GM21367 (cell line): ENCODE results near the gene LY6G6D.
A peak's percentile ranks its signal among the peaks of the same experiment; 100 is the strongest.

Source experiments
- ATAC-seq: cut with Tn5 transposase; IDR thresholded peaks from one replicate; pipeline ENCODE4 v1.9.1; 2021; ENCODE audit not compliant: unreplicated experiment

LY6G6D gene

DNA sequence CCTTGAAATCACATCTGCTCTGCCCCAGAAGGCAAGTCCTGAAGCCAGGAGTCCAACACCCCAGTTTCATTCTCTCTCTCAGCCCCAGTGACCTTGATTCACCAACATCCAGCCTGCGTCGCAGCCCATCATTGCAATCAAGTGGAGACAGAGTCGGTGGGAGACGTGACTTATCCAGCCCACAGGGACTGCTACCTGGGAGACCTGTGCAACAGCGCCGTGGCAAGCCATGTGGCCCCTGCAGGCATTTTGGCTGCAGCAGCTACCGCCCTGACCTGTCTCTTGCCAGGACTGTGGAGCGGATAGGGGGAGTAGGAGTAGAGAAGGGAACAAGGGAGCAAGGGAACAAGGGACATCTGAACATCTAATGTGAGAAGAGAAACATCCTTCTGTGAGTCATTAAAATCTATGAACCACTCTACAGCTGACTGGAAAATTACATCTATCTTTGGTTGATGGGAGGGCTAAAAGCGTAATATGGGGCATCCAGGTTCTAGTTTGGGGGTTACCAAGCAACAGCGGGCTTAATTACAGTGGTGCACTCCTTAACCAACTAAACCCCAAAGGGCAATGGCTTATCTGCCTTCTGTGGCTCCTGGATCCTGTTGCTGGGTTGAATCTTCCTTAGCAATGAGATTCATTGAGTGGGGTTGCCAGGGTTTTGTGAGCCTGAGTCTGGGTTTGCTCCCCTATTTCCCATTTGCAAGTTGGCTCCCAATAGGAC, 2.5 kb downstream of the LY6G6D start:
- ATAC-seq: no peak

DNA sequence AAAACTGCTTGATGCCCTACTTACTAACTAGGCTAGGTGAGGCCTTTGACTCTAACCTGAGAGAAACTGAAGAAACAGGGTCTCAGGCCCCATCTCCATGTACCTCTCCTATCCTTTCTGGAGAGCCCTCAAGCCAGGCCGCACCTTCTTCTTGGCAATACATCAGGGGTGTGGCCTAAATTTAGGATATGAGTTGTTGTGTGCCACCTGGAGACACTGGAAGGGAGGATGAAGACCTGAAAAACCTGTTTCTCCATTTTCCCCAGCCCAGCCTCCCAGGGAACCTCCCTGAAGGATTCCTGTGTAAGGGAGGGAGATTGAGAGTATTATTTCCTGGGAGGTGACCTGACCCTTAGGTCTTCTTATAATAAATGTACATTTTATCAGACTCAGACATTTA, 3.1 kb downstream of the LY6G6D start:
- ATAC-seq: no peak

DNA sequence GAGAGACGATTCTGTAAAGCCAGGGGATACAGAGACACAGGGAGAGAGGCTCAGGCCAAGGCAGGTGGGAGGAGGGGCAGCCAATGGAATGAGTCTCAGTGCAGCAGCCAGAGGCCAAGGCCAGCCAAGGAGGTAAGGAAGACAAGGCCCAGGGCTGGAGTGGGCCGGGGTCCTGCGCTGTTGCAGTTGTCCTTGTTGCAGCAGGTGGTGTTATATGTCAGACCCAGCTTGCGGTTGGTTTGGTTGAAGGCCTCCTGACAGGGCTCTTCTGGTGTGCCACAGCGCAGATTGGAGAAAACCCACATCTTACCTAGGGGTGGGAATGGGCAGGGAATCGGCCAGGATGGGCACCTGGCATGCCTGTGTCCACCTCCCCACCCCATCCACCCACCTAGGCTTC, 3.9 kb downstream of the LY6G6D start:
- ATAC-seq: no peak

DNA sequence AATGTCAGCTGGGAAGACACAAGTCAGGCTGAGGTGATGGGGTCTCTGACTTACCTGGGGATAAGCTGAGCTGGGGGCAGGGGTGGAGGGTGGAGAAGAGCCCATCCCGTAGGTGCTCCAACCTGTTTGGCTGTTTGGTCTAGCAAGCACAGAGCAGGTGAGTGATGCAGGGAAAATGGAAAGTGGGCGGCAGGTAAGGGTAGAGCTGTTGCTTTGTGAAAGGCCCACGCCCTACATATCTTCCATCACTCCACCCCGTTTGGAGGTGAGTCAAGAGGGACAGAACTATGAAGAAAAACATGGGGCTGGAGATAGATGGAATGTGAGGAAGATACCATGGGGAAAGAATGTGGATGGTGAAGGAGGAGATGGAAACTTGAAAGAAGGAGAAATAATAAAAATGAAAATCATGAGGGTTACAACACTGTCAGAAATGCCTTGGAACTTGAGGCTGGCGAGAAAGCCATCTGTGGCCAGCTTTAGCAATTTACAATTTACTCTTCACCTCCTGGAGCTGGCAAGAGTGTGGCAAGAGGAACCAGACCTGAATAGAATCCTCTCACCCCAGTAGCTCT, 5.1 kb downstream of the LY6G6D start:
- ATAC-seq: no peak

DNA sequence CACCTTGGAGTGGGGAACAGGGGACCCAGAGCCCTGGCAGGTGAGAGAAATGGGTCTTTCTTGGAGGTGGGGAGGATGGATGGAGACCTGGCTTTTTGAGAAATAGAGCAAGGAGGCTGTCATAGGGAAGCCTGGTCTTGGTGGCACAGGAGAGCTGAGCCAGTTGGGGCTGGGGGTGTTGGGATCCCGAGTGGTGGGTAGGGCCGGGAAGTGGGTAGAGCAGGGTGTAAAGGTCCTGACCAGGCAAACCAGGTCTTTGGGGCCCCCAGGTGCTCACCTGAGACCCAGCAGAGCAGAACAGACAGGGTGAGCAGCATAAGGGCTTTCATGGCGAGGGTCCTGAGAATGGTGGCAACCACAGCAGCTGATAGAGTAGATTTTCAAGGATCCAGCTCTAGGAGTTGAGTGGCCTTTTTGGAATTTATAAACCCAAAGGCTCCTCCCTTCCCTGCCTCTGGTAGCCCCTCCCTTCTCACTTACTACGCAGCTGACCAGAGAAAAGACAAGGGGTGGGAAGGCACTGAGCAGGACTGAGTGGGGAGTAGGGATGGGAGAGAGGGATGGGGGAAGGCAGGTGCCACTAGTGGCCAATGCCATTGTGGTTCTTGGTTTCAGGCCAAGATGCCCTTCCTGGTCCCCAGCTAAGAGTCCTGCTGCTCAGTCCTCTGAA, 6.3 kb downstream of the LY6G6D start, which contains the start of gene LY6G6C:
Gene LY6G6C, minus strand, starts transcription at position 396 of the 670 bp plus-strand sequence. Its CDS starts 67 bp downstream, at position 329.
- ATAC-seq: no peak

DNA sequence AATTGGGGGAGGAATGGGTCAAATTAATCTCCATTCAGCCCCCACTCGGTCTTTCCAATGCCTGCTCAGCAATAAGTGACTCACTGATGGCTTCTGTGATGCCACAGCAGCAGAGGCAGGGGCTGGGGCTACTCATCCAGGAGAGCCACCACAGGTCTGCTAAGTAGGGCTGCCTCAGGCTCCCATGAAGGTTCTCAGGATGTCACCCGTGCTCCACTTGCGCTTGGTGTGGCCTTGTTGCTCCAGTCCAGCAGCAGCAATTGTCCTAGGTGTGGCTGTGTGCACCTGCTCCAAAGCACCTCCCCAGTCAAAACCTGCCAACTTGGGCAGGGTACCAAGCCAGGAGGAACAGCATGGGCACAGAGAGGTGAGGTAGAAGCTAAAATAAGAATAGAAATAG, 7.0 kb downstream of the LY6G6D start:
- no peak for ATAC-seq

DNA sequence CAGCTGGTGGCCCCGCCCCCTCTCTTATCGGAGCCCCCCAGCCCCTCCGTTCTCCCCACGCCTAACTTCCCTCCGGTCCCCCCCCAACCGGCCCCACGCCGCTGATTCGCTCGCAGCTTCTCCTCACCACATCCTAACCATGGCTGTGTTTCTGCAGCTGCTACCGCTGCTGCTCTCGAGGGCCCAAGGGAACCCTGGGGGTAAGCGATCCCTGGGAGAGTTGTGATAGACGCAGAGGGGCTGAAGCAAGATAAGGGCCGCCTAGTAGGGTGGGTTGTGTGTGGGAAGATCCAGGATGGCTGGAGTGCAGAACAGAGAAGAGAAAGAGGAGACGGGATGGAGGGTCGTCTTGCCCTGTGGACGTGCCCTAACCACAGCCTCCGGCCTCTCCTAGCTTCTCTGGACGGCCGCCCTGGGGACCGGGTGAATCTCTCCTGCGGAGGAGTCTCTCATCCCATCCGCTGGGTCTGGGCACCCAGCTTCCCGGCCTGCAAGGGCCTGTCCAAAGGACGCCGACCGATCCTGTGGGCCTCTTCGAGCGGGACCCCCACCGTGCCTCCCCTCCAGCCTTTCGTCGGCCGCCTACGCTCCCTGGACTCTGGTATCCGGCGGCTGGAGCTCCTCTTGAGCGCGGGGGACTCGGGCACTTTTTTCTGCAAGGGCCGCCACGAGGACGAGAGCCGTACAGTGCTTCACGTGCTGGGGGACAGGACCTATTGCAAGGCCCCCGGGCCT, 8.3 kb downstream of the LY6G6D start, which contains the start of gene MPIG6B:
Gene MPIG6B, plus strand, starts transcription at position 129 of the 735 bp plus-strand sequence. Its CDS starts 11 bp downstream, at position 140.
- no peak for ATAC-seq

DNA sequence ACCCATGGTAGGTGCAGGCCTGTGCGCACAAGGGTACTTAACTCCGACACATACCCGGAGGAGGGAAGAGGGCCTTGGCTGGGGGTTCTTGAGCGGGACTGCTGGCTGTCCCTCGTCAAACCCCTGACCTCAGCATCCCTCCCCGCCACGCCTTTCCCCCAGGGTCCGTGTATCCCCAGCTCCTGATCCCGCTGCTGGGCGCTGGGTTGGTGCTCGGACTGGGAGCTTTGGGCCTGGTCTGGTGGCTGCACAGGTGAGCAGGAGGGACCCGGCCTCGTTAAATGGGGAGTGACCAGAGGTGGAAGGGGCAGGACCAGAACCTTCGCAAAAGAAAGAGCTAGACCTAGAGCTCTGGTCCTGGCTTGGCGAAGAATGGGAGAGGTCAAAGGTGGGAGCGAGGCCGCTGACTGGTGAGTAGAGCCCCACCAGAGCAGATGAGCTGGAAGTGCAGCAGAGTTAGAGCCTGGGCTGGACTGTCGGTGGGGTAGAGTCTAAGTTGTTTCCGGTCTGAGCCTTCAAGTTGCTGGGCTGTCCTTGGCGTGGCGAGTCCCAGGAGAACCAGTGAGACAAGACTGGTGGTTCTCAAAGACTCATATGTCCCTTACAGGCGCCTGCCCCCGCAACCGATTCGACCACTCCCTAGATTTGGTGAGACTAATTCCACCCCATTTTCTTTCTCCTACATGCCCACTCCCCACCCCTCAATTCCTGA, 9.0 kb downstream of the LY6G6D start:
- ATAC-seq: no peak

DNA sequence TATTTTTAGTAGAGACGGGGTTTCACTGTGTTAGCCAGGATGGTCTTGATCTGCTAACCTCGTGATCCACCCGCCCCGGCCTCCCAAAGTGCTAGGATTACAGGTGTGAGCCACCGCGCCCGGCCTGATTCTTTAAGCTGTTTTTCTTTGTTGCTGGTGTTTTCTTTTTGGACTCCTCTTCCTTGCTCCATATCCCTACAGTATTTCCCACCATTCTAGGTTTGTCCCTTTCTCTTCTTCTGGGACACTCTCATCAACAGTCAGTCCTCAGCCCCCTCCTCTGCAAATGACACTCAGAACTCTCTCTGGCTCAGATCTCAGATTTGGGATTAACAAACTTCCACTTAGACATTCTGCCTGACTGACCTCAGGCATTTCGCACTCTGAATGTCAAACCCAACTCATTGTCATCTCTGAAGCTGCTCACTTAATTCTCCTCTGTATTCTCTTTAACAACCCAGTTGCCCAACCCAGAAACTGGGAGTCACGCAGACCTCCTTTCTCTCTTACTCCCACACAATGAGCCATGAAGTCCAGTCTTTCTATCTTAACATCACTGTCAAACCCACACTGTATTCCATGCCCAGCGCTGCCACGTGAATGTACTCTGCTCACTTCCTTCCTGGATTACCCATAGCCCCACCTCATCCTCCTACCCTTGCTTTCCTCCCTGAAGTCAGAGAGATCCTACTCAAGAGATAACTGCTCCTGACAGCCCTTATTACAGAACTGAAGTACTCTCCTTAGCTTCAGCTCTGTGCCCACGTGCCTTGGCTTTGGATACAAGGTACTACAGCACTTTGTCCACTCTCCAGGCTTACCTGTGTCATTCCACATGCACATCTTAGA, 10.6 kb downstream of the LY6G6D start:
- ATAC-seq: no peak

DNA sequence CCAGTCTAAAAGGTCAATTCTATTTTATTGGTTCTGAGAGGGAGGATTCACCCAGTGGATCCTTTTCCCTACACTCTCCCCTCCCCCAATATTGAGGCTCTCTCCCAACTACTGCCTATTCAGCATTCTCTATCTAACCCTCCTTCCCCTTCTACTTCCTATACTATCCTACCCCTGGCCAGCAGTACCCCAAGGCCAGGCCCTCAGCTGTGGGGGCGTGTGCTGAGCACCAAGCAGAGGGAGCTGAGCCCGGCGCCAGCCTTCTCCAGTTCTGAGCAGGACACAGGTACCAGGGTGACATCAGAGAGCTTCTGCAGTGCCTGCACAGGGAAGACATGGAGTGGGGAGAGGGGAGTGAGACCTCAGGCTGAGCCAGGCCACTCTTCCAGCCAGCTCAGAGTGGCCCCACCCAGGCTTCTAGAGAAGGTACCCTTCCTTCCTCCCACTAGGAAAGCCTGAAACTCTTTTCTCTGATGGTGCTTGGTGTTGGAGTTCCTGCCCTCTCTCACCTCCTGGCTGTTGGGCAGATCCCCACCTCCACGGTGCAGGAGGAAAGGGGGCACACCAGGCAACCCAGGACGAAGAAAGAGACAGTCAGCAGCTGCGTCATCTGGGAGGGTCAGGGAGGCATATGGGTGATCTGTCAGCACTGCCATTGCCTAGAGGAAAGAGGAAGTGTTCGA, 12.0 kb downstream of the LY6G6D start:
- no peak for ATAC-seq

DNA sequence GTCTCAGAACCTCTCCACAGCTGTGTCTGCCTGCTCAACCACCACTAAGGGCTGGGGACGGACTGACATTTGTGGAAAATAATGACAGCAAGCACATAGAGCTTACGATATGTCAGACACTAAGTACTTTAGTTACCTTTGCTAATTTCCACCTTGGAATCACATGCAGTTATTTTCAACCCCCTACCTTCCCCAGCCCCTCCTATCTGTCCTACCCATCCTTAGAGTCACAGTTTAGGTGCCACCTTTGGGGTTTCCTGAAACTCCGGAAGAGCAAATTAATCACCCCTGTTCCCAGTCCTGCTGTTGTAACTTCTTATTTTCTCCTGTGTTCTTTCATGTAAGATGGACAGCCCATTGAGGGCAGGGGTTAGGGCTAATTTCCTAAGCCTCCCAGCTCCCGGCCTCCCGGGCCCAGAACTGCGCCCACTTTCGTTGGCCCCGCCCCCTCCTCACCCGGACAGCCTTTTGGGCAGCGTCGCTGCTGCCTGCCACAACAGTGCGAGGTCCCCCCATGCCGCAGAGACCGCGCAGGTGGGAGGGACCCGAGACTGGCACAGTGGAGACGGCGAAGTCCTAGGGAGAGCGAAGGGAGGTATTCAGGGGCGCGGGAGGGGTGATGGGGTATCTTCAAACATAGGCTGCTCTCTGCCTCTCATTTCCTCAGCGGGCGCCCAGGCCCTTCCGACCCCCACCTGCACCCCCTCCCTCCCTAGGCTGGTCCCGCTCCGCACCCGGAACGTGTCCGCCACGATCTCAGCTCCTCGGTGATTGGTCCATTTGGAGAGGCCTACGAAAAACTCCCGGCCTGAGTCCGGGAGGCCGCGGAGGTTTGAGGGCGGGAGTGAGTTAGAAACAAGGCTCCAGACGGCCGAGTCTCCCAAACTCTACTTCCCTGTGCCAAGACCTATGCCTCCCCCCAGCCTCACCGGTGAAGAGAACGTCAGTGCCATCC, 12.8 kb downstream of the LY6G6D start:
- ATAC-seq: no peak

DNA sequence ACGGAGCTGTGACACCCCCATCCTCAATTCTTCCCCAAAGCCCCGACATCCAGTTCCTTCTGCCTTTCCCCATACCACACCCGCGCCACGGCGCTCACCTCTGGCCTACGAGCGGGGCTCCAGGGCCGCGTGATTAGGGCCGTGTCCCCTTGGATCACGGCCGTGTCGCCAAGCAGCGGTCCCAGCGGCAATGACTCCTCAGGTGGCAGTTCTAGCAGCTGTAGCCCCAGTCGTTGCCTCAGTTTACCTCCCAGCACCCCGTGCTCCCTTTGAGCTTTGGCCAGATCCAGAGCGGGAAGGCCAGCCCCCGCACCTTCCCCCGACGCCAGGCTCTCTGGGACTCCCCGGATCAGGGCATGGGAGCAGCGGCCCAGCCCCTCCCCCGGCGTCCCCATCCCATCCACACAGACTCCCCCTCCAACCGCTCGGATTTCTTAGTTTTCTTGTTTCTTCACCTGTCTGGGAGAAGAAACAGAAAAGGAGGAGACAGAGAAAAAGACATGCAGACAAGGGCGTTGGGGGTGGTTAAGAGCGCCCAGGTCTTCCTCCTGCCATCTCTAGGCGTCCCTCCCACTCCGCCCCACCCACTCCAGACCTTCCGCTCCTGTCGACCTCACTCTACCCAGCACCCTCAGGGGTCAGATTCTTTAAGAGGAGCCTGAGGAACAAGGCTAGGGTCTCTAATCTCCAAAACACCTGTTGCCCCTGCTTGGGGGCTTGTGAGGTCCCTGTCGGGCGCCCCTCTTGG, 13.8 kb downstream of the LY6G6D start, which contains the start of gene DDAH2:
Gene DDAH2, minus strand, starts transcription at position 533 of the 748 bp plus-strand sequence. Its CDS starts 138 bp downstream, at position 395.
- ATAC-seq: no peak

DNA sequence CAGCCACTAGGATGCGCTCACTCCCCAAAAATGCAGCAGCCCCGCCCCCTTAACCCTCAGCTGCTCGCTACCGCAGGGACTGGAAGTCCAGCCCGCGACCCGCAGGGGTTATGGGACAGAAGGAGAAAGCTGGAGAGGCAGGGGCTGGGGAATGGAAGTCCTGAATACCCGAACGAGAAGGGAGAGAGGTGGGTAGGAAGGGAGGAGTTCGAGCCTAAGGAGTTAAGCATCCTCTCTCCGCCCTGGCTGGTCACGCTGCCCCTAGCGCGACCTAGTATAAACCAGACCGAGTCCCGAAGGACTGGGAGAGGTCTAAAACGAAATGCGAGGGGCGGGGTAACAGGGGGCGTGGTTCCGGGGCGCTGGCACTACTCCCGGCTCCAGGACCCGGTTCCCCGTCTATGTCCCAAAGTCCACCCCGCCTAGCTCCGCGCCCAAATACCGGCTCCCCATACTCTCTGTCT, 14.4 kb downstream of the LY6G6D start:
- peak; percentile 38 for ATAC-seq

DNA sequence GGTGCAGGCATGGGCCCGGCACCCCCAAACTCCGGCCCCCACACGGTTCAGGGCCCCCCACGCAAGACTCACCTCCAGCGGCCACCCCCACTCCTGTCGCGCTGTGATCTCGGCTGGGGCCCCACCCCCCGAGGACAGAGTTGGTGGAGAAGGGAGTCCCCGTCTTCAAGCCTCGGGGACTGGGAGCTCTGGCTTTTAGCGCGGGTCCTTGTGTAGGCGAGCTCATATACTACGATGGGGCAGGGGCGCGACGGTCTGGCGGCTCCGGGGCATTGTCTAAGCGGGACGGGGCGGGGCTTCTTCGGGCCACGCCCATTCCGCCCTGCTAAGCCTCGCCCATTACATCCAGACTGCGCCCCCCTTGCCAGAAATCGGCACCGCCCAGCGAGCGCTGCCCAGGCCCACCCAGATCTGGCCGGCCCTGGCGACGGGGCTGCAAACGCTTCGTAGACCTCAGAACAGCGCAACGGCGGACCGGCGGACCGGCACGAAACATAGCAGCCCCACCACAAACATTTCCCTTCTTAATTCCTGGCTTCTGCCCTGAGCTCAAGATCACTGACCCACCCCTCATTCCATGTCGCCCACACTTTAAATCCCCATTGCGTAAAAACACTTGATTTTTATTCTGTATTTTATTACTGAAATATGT, 15.0 kb downstream of the LY6G6D start:
- peak; percentile 15 for ATAC-seq

DNA sequence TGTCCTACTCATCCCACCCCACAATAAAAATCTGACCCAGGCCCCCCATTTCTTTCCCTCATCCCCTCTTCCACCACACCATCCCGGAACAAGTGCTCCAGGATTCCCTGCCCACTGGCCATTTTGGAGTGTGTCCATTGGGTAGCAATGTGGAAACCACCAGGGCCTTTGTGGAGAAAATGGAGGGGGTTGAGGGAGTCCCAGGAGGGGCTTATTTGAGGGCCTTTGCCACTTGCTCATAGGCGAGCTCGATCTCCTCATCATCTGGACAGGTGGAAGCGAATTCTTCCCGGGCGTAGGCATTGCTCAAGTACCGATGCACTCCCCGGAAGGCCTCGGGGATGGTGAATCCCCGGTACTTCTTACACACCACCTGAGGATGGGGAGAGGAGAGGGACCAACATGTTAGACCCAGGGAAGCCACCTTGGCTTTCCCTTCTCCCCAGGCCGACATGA, 15.5 kb downstream of the LY6G6D start:
- no peak for ATAC-seq

DNA sequence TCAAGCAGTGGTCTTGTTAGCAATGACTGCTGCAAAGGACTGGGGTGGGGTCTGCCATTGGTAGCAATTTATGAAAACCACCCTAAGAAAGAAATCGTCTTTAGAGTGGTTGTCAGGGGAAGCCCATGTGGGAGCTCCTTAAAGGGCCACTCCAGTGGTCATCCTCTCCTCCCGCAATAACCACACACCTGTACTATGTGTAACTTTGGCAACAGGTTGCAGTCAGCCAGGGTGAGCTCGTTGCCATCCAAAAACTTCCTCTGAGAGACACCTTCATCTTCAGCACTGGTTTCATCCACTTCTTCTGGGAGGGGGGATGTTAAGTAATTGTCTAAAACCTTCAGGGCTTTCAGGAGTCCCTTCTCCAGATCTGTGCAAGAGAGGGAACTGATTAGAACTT, 16.9 kb downstream of the LY6G6D start:
- ATAC-seq: no peak

DNA sequence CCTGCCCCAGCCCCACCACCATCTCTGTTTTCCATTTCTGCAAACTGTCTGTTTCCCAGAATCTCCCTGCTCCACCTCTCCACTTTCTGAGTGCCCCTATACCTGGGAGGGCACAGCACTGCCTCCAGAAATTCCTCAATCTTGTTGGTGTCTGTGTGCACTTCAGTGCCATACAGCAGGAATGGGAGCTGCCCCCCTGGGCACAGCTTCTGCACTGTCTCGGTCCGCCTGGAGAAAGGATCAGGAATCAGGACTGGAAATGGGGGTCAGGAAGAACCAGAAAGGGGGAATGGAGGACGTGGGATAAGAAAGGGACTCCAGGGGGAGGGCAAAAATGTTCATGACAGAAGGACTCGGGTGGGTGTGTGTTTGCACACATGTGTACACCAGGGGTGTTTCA, 18.6 kb downstream of the LY6G6D start:
- no peak for ATAC-seq
